Activated T-helper 17 cell treated with anti-CD3 and anti-CD28 coated beads, Interleukin-2, amount 50 U/mL, for 72 hours (primary cell): ENCODE results near the gene TJAP1. TPM values are rescaled to one million over a fixed set of nuclear protein-coding genes. Genes with fewer than 3 reads are reported as not detected.
"Not testable (repeated sequence)": the region's sequence is repeated elsewhere in the genome, so short reads cannot be mapped to it uniquely, and the experiment has no call there.

Experiments
- ATAC-seq: fragments of 150-1000 bp; cut with Tn5 transposase; replicated peaks from 2 replicates; pipeline ENCODE4 v1.10.0; 2021; ENCODE audit warnings: mild to moderate bottlenecking, moderate library complexity
- H3K27ac Mint-ChIP-seq: one replicate; pipeline ENCODE4 v1.8.0; 2022; ENCODE audit warnings: mixed read lengths
- H3K27me3 Mint-ChIP-seq: one replicate; pipeline ENCODE4 v1.8.0; 2022; ENCODE audit warnings: mixed read lengths
- H3K36me3 Mint-ChIP-seq: one replicate; pipeline ENCODE4 v1.8.0; 2022; ENCODE audit warnings: low read depth, mild to moderate bottlenecking, mixed read lengths
- H3K4me1 Mint-ChIP-seq: one replicate; pipeline ENCODE4 v1.8.0; 2022; ENCODE audit warnings: mixed read lengths
- H3K4me3 Mint-ChIP-seq: one replicate; pipeline ENCODE4 v1.8.0; 2022; ENCODE audit warnings: mild to moderate bottlenecking, mixed read lengths
- H3K9me3 Mint-ChIP-seq: one replicate; pipeline ENCODE4 v1.8.0; 2022; ENCODE audit warnings: mixed read lengths
- total RNA-seq, 2 donors: library from RNA; stranded (reverse); gene quantifications; one replicate each; pipeline ENCODE4 v1.2.3, GENCODE V29; 2022

The TJAP1 gene
- total RNA-seq, 2 donors from 2014 or later, result 37.8 to 38.4 TPM

- Mint-ChIP-seq H3K36me3 (peaks cover 77% of the 10 kb centered on the region), H3K27ac (no peak overlapping the region), H3K9me3 (no peaks in the 10 kb centered on the region), H3K4me1 (no peaks in the 10 kb centered on the region), H3K27me3 (no peaks in the 10 kb centered on the region), H3K4me3 (no peak overlapping the region)
- ATAC-seq, result no peak
These were observed 31.8 kb upstream of the TJAP1 start for GRCh38 chr6:43445576-43445975.

GRCh38 chr6:43447604-43448003 is 29.8 kb upstream of the TJAP1 start:
- Mint-ChIP-seq H3K9me3 (no peaks in the 10 kb centered on the region), H3K27me3 (no peaks in the 10 kb centered on the region), H3K27ac (peak overlapping the region; percentile 70), H3K4me1 (no peaks in the 10 kb centered on the region), H3K36me3 (peaks cover 71% of the 10 kb centered on the region), H3K4me3 (no peak overlapping the region)
- ATAC-seq, result no peak

GRCh38 chr6:43448916-43449315 is 28.5 kb upstream of the TJAP1 start:
- no peak for ATAC-seq
- H3K27me3 Mint-ChIP-seq, result no peaks in the 10 kb centered on the region
- H3K9me3 Mint-ChIP-seq, result no peaks in the 10 kb centered on the region
- H3K4me3 Mint-ChIP-seq, result no peak overlapping the region
- no peak overlapping the region for H3K27ac Mint-ChIP-seq
- peaks cover 66% of the 10 kb centered on the region for H3K36me3 Mint-ChIP-seq
- H3K4me1 Mint-ChIP-seq, result no peaks in the 10 kb centered on the region

- no peak overlapping the region for H3K4me3 Mint-ChIP-seq
- H3K9me3 Mint-ChIP-seq, result no peaks in the 10 kb centered on the region
- peaks cover 51% of the 10 kb centered on the region for H3K36me3 Mint-ChIP-seq
- no peak overlapping the region for H3K27ac Mint-ChIP-seq
- peaks cover 3% of the 10 kb centered on the region for H3K4me1 Mint-ChIP-seq
- ATAC-seq, result no peak
- peaks cover 2% of the 10 kb centered on the region for H3K27me3 Mint-ChIP-seq
These were observed 26.7 kb upstream of the TJAP1 start for GRCh38 chr6:43450699-43451131.

GRCh38 chr6:43451348-43451747 is 26.0 kb upstream of the TJAP1 start:
- peaks cover 49% of the 10 kb centered on the region for H3K36me3 Mint-ChIP-seq
- no peak overlapping the region for H3K27ac Mint-ChIP-seq
- peaks cover 5% of the 10 kb centered on the region for H3K27me3 Mint-ChIP-seq
- H3K9me3 Mint-ChIP-seq, result no peaks in the 10 kb centered on the region
- no peak overlapping the region for H3K4me3 Mint-ChIP-seq
- peaks cover 8% of the 10 kb centered on the region for H3K4me1 Mint-ChIP-seq
- ATAC-seq, result no peak

- no peaks in the 10 kb centered on the region for H3K9me3 Mint-ChIP-seq
- peaks cover 8% of the 10 kb centered on the region for H3K4me1 Mint-ChIP-seq
- peaks cover 8% of the 10 kb centered on the region for H3K27me3 Mint-ChIP-seq
- no peak overlapping the region for H3K4me3 Mint-ChIP-seq
- peak overlapping the region; percentile 10 for H3K27ac Mint-ChIP-seq
- peaks cover 49% of the 10 kb centered on the region for H3K36me3 Mint-ChIP-seq
- no peak for ATAC-seq
These were observed 25.4 kb upstream of the TJAP1 start for GRCh38 chr6:43451939-43452338.

GRCh38 chr6:43452896-43453295 is 24.5 kb upstream of the TJAP1 start:
- Mint-ChIP-seq H3K27me3 (peaks cover 9% of the 10 kb centered on the region), H3K9me3 (no peaks in the 10 kb centered on the region), H3K4me3 (no peak overlapping the region), H3K36me3 (peaks cover 40% of the 10 kb centered on the region), H3K27ac (no peak overlapping the region), H3K4me1 (peaks cover 8% of the 10 kb centered on the region)
- no peak for ATAC-seq

- Mint-ChIP-seq H3K27me3 (peaks cover 9% of the 10 kb centered on the region), H3K27ac (no peak overlapping the region), H3K4me3 (peak overlapping the region; percentile 89), H3K9me3 (no peaks in the 10 kb centered on the region), H3K4me1 (peaks cover 8% of the 10 kb centered on the region), H3K36me3 (peaks cover 33% of the 10 kb centered on the region)
- ATAC-seq, result no peak
These were observed 23.5 kb upstream of the TJAP1 start for GRCh38 chr6:43453831-43454230.

GRCh38 chr6:43454290-43454695 is 23.1 kb upstream of the TJAP1 start:
- peak; percentile 13 for ATAC-seq
- Mint-ChIP-seq H3K4me1 (peaks cover 8% of the 10 kb centered on the region), H3K4me3 (peak overlapping the region; percentile 89), H3K27ac (no peak overlapping the region), H3K36me3 (peaks cover 29% of the 10 kb centered on the region), H3K27me3 (peaks cover 9% of the 10 kb centered on the region), H3K9me3 (no peaks in the 10 kb centered on the region)

GRCh38 chr6:43454696-43455530 is 22.5 kb upstream of the TJAP1 start:
- peaks cover 9% of the 10 kb centered on the region for H3K27me3 Mint-ChIP-seq
- peaks cover 8% of the 10 kb centered on the region for H3K4me1 Mint-ChIP-seq
- peaks cover 24% of the 10 kb centered on the region for H3K36me3 Mint-ChIP-seq
- H3K4me3 Mint-ChIP-seq, result peak overlapping the region; percentile 89
- no peak overlapping the region for H3K27ac Mint-ChIP-seq
- no peaks in the 10 kb centered on the region for H3K9me3 Mint-ChIP-seq
- peak; percentile 75 for ATAC-seq

GRCh38 chr6:43455531-43456428 is 21.6 kb upstream of the TJAP1 start, which contains the start of gene DLK2:
Gene DLK2, minus strand, starts transcription at chr6:43455548. Its CDS starts 723 bp downstream, at chr6:43454825.
- Mint-ChIP-seq H3K36me3 (peaks cover 16% of the 10 kb centered on the region), H3K9me3 (no peaks in the 10 kb centered on the region), H3K27ac (peak within 1 kb of the TSS; percentile 68), H3K4me1 (peaks cover 8% of the 10 kb centered on the region), H3K27me3 (peaks cover 9% of the 10 kb centered on the region), H3K4me3 (peak within 1 kb of the TSS; percentile 89)
- ATAC-seq, result peak; percentile 71

- Mint-ChIP-seq H3K36me3 (peaks cover 7% of the 10 kb centered on the region), H3K4me1 (peaks cover 8% of the 10 kb centered on the region), H3K27me3 (peaks cover 16% of the 10 kb centered on the region), H3K9me3 (no peaks in the 10 kb centered on the region), H3K4me3 (no peak overlapping the region), H3K27ac (no peak overlapping the region)
- no peak for ATAC-seq
These were observed 19.7 kb upstream of the TJAP1 start for GRCh38 chr6:43457643-43458042.

GRCh38 chr6:43458154-43458553 is 19.2 kb upstream of the TJAP1 start:
- not testable (repeated sequence) for H3K9me3 Mint-ChIP-seq, H3K27ac Mint-ChIP-seq, H3K4me1 Mint-ChIP-seq, ATAC-seq, H3K4me3 Mint-ChIP-seq, H3K36me3 Mint-ChIP-seq
- peaks cover 17% of the 10 kb centered on the region for H3K27me3 Mint-ChIP-seq

- H3K4me1 Mint-ChIP-seq, result peaks cover 8% of the 10 kb centered on the region
- H3K27me3 Mint-ChIP-seq, result peaks cover 19% of the 10 kb centered on the region
- H3K9me3 Mint-ChIP-seq, result no peaks in the 10 kb centered on the region
- H3K27ac Mint-ChIP-seq, result no peak overlapping the region
- no peak for ATAC-seq
- no peaks in the 10 kb centered on the region for H3K36me3 Mint-ChIP-seq
- no peak overlapping the region for H3K4me3 Mint-ChIP-seq
These were observed 17.8 kb upstream of the TJAP1 start for GRCh38 chr6:43459535-43459934.
